Fibroblast of villous mesenchyme (primary cell): ENCODE data around the gene IL9R. TPM values are rescaled to one million over a fixed set of nuclear protein-coding genes. Genes with fewer than 3 reads are reported as not detected.
"Not testable (repeated sequence)": the region's sequence is repeated elsewhere in the genome, so short reads cannot be mapped to it uniquely, and the experiment has no call there.

Experiments used
- DNase-seq: peaks from one replicate; pipeline ENCODE4 v3.0.0-alpha.2; 2010; ENCODE audit warnings: low read depth
- H3K4me3 ChIP-seq: 2 replicates; pipeline ENCODE4 v1.5.1; 2011; ENCODE audit warnings: low read depth, mild to moderate bottlenecking, low read length
- total RNA-seq: library from RNA; depleted of rRNA; stranded (reverse); fragments of >200 nt; gene quantifications from 2 replicates; pipeline ENCODE4 v1.2.3, GENCODE V29; 2012
- TF ChIP-seq, protein P1 (sequence below): IDR thresholded peaks from 2 replicates; pipeline ENCODE4 v1.5.1; 2012; ENCODE audit warnings: low read depth, mild to moderate bottlenecking, low read length; ENCODE audit not compliant: insufficient read depth

Gene IL9R
- total RNA-seq, 1 donor: not detected

- DNase-seq: no peak
- TF ChIP-seq, protein P1, sequence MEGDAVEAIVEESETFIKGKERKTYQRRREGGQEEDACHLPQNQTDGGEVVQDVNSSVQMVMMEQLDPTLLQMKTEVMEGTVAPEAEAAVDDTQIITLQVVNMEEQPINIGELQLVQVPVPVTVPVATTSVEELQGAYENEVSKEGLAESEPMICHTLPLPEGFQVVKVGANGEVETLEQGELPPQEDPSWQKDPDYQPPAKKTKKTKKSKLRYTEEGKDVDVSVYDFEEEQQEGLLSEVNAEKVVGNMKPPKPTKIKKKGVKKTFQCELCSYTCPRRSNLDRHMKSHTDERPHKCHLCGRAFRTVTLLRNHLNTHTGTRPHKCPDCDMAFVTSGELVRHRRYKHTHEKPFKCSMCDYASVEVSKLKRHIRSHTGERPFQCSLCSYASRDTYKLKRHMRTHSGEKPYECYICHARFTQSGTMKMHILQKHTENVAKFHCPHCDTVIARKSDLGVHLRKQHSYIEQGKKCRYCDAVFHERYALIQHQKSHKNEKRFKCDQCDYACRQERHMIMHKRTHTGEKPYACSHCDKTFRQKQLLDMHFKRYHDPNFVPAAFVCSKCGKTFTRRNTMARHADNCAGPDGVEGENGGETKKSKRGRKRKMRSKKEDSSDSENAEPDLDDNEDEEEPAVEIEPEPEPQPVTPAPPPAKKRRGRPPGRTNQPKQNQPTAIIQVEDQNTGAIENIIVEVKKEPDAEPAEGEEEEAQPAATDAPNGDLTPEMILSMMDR: no peak
- H3K4me3 ChIP-seq: no peak overlapping the region
Observed at GRCh38 chrX:155983326-155983725, 14.2 kb upstream of the IL9R start.

DNA sequence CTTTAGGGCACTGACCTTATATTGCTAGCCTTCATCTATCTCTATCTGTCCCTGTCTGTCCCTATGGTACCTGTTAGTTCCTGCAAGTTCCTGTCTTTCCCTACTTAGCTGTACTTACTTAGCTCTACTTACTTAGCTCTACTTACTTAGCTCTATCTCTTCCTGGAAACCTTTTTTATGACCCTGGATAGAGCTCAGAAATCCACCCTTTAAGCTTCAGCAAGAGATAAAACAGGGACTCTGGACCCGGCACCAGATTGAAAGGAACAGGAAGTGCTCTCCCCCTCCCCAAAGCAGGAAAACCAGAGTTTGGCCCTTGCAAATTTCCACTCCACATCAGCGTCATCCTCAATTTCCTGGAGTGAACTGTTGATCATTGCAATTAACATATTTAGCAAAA, 12.3 kb upstream of the IL9R start:
- H3K4me3 ChIP-seq: no peak overlapping the region
- TF ChIP-seq, protein P1: no peak
- DNase-seq: no peak

DNA sequence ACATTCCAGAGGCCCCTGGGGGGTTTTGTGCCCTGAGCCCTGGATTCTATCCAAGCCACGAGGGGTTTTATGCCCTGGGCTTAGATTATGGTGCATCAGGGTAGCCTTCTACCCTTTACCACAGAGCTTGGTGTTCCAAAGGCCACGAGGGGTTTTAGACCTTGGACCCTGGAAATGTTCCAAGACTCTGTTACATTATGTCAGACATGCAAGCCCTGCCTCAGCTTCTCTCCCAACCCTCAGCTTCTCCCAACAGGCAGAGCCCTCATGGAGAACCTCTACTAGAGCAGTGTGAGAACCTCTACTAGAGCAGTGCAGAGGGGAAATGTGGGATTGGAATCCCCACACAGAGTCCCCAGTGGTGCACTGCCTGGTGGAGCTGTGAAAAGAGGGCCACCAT, 10.5 kb upstream of the IL9R start:
- not testable (repeated sequence) for H3K4me3 ChIP-seq, DNase-seq

- H3K4me3 ChIP-seq: no peak overlapping the region
- no peak for DNase-seq
Observed at GRCh38 chrX:155988859-155989258, 8.6 kb upstream of the IL9R start.

GRCh38 chrX:155993421-155993820, 4.1 kb upstream of the IL9R start:
- no peak overlapping the region for H3K4me3 ChIP-seq
- TF ChIP-seq, protein P1: no peak
- no peak for DNase-seq

More at GRCh38 chrX:155988859-155989258, 8.6 kb upstream of the IL9R start:
- TF ChIP-seq, protein P1: no peak

- no peak overlapping the region for H3K4me3 ChIP-seq
- TF ChIP-seq, protein P1: no peak
- DNase-seq: no peak
Observed at GRCh38 chrX:155995321-155995875, 2.1 kb upstream of the IL9R start.

GRCh38 chrX:155998116-155998515, 620 bp downstream of the IL9R start:
- TF ChIP-seq, protein P1: no peak
- no peak overlapping the region for H3K4me3 ChIP-seq
- DNase-seq: no peak
